GM12801 (cell line): Measurements from ENCODE around the gene TMEM182.

Experiments
- TF ChIP-seq, protein P1 (sequence below): IDR thresholded peaks from one replicate; pipeline ENCODE4 v1.5.1; 2011; ENCODE audit warnings: control low read depth; ENCODE audit not compliant: insufficient read length; ENCODE audit errors: extremely low read depth

TMEM182 gene

DNA sequence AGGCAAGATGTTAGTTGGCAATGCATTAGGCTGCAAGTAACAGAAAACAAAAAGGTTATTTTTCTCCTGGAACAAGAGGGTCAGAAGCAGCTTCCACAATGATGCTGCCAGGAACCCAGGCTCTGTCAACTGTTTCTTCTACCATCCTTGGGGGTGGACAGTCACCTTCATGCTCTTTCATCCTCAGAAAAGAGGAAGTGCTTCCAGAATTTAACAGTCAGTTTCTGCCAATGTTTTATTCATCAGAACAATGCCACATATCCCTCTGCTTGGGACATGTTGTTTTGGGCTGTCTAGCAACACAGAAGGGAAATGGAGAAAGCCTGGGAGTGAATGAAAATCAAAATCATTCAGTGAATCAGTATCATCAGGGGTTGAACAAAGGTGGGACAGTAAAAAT, 7.1 kb downstream of the TMEM182 start:
- TF ChIP-seq, protein P1, sequence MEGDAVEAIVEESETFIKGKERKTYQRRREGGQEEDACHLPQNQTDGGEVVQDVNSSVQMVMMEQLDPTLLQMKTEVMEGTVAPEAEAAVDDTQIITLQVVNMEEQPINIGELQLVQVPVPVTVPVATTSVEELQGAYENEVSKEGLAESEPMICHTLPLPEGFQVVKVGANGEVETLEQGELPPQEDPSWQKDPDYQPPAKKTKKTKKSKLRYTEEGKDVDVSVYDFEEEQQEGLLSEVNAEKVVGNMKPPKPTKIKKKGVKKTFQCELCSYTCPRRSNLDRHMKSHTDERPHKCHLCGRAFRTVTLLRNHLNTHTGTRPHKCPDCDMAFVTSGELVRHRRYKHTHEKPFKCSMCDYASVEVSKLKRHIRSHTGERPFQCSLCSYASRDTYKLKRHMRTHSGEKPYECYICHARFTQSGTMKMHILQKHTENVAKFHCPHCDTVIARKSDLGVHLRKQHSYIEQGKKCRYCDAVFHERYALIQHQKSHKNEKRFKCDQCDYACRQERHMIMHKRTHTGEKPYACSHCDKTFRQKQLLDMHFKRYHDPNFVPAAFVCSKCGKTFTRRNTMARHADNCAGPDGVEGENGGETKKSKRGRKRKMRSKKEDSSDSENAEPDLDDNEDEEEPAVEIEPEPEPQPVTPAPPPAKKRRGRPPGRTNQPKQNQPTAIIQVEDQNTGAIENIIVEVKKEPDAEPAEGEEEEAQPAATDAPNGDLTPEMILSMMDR = no peak

DNA sequence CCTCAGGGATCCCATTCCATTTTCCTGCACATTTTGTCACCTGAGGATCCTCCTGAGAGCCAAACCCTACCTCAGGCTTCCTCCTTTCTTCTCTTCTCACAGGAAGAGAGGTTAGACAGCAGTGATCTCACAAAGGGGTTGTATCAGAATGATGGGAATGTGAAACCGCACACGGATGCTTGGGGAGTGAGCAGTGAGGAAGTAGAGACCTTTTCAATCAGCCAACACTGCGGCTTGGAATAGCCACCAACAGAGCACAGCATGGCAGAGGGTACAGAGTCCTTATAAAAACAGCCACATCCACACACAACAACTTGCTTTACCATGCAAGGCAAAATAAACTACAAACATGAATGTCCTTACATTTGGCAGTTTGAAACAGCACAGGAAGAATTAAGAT, 8.7 kb downstream of the TMEM182 start:
- TF ChIP-seq, protein P1 = no peak

DNA sequence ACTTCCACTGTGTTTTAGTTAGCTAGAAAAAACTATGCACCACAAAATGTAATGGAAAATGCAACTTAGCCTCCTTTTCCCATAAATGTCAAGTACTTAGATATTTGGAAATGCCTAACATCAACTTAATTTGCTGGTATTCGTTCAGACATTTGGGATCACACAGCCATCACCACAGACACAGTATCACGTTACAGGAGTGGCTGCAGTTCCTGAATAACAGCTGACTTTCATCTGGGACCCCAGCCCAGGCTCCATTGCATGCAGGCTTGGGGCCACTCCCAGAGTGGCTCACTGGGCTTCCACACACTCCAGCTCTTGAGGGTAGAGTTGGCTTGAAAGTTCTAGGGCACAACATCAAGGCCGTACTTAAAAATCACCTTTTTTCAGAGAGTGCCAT, 9.3 kb downstream of the TMEM182 start:
- TF ChIP-seq, protein P1 = no peak

DNA sequence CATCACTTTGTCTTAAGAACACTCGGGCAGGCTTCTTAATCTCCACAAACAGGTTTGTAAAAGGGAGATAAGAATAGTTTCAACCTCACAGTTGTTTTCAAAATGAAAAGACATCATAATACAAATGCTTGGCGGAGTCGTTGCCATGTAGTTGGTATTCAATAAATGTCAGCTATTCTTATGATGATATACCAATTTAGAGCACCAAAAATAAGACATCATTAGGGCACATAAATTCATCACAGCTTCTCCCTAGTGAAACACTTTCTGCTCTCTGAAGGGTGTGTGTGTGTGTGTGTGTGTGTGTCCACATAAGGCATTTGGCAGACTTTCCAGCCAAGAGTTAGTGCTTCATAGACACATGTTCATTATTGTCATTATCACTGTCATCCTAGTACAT, 10.8 kb downstream of the TMEM182 start:
- TF ChIP-seq, protein P1 = no peak

DNA sequence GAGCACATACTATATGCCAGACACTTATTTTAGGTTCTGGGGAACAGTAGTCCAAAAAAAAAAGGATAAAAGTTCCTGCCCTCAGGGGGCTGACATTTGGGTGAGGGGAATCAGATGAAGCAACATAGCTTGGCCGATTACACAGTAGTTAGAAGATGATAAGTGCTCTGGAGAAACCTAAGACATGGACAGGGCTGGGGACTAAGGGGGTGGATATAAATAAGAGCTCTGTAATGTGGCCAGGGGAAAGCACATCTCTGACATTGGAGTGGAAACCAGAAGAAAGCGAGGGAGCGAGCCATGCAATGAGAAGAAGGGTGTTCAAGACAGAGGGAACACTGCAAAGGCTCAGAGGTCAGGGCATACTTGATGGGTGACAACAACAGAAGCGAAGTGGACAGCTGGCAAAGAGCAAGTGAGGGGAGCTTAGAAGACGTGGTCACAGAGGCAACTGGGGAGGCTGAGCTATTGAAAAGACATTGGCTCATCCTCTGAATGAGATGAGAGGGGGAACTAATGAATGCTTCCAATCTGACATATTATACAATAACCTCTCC, 11.4 kb downstream of the TMEM182 start:
- TF ChIP-seq, protein P1 = no peak

DNA sequence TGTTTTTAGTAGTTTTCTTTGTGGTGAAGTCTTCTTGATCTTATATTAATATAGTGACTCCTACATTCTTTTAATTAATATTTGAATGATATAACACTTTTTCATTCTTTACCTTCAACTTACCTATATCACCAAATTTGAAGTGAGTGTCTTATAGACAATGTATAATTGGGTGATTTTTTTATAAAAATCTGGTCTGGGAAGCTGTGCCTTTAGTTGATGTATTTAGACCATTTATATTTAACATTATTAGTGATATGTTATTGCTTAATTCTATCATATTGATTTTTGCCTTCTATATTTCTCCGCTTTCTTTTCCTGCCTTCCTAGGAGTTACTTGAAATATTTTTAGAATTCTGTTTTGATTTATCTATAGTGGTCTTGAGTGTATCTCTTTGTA, 16.4 kb downstream of the TMEM182 start:
- TF ChIP-seq, protein P1 = no peak

DNA sequence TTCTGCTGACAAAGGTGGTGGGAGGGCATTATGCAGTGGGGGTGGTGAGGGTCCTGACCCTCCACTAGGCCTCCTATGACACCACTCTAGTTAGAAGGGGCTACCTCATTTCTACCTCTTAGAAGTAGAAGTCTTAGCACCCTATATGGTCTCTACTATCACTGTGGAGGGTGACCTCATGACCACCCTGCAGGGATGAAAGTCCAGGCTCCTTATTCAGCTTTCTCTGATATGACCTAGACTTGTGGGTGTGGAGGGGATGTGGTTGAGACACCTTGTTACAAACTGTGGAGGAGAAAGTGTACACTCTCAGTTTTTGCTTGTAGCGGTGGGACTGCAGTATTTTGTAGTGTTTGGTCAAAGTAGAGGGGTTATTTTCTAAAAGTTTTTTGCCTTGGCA, 18.6 kb downstream of the TMEM182 start:
- TF ChIP-seq, protein P1 = no peak
